Measurements from ENCODE around the gene RMP24.

RMP24 gene

DNA sequence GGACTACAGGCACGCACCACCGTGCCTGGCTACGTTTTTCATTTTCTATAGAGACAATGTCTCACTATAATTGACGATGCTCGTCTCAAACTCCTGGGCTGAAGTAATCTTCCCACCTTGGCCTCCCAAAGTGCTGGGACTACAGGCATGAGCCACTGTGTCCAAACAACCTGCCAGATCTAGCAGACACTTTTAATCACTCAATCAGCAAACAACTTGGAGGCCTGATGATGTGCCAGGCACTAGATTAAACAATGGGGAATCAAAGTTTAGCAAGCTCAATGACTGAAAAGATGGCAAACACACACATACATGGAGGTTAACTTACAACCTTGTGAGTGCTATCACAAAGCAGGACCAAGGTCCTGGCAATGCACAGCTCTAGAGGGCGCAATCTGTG is 29.8 kb upstream of the RMP24 start:
- Mint-ChIP-seq H3K27me3 (ENCODE audit: insufficient read depth, low read depth, poor library complexity) (no peaks in the 10 kb centered on the region), H3K4me3 (no peak overlapping the region), H3K9me3 (no peaks in the 10 kb centered on the region), H3K4me1 (peaks cover 18% of the 10 kb centered on the region), H3K36me3 (ENCODE audit: low read depth) (peaks cover 29% of the 10 kb centered on the region), H3K27ac (no peak overlapping the region)
- DNase-seq (ENCODE audit: low spot score), result no peak
- Histone ChIP-seq H3K4me2 (no peak overlapping the region), H3K27ac (ENCODE audit: low read depth) (no peak overlapping the region), H3K9me2 (ENCODE audit: insufficient read depth) (no peaks in the 10 kb centered on the region), H3K27me3 (ENCODE audit: insufficient read depth) (no peaks in the 10 kb centered on the region), H3K4me3 (no peak overlapping the region), H4K20me1 (replicated peaks; ENCODE audit: insufficient read depth) (no peaks in the 10 kb centered on the region), H3K36me3 (ENCODE audit: insufficient read depth) (peaks cover 29% of the 10 kb centered on the region; the same call in 1 of the 2 replicates), H2AFZ (no peak overlapping the region), H3F3A (replicated peaks; ENCODE audit: low read depth) (no peaks in the 10 kb centered on the region), H3K4me1 (ENCODE audit: insufficient read depth) (peaks cover 14% of the 10 kb centered on the region), H3K79me2 (replicated peaks; ENCODE audit: insufficient read depth) (peaks cover 24% of the 10 kb centered on the region)
- ATAC-seq, result no peak
- TF ChIP-seq, protein P1, sequence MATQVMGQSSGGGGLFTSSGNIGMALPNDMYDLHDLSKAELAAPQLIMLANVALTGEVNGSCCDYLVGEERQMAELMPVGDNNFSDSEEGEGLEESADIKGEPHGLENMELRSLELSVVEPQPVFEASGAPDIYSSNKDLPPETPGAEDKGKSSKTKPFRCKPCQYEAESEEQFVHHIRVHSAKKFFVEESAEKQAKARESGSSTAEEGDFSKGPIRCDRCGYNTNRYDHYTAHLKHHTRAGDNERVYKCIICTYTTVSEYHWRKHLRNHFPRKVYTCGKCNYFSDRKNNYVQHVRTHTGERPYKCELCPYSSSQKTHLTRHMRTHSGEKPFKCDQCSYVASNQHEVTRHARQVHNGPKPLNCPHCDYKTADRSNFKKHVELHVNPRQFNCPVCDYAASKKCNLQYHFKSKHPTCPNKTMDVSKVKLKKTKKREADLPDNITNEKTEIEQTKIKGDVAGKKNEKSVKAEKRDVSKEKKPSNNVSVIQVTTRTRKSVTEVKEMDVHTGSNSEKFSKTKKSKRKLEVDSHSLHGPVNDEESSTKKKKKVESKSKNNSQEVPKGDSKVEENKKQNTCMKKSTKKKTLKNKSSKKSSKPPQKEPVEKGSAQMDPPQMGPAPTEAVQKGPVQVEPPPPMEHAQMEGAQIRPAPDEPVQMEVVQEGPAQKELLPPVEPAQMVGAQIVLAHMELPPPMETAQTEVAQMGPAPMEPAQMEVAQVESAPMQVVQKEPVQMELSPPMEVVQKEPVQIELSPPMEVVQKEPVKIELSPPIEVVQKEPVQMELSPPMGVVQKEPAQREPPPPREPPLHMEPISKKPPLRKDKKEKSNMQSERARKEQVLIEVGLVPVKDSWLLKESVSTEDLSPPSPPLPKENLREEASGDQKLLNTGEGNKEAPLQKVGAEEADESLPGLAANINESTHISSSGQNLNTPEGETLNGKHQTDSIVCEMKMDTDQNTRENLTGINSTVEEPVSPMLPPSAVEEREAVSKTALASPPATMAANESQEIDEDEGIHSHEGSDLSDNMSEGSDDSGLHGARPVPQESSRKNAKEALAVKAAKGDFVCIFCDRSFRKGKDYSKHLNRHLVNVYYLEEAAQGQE (IDR thresholded peaks at IDR 0.05; ENCODE audit: unreplicated experiment), result no peak
- TF ChIP-seq JUNB (IDR thresholded peaks at IDR 0.05; ENCODE audit: unreplicated experiment) (no peak), ZNF114 (CRISPR knock-in tag; IDR thresholded peaks at IDR 0.05) (no peak), STAT1 (IDR thresholded peaks at IDR 0.05; ENCODE audit: unreplicated experiment) (no peak), EZH2 (IDR thresholded peaks at IDR 0.05; ENCODE audit: low read depth, unreplicated experiment) (no peak), EZH2phosphoT487 (IDR thresholded peaks at IDR 0.05; ENCODE audit: unreplicated experiment) (no peak)
- TF ChIP-seq, protein P2, sequence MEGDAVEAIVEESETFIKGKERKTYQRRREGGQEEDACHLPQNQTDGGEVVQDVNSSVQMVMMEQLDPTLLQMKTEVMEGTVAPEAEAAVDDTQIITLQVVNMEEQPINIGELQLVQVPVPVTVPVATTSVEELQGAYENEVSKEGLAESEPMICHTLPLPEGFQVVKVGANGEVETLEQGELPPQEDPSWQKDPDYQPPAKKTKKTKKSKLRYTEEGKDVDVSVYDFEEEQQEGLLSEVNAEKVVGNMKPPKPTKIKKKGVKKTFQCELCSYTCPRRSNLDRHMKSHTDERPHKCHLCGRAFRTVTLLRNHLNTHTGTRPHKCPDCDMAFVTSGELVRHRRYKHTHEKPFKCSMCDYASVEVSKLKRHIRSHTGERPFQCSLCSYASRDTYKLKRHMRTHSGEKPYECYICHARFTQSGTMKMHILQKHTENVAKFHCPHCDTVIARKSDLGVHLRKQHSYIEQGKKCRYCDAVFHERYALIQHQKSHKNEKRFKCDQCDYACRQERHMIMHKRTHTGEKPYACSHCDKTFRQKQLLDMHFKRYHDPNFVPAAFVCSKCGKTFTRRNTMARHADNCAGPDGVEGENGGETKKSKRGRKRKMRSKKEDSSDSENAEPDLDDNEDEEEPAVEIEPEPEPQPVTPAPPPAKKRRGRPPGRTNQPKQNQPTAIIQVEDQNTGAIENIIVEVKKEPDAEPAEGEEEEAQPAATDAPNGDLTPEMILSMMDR (conservative IDR thresholded peaks at IDR 0.05; ENCODE audit: low read depth in 2 of 2), result peak in 1 of 2 experiments; percentile 26; a peak in 2 of 4 replicates

DNA sequence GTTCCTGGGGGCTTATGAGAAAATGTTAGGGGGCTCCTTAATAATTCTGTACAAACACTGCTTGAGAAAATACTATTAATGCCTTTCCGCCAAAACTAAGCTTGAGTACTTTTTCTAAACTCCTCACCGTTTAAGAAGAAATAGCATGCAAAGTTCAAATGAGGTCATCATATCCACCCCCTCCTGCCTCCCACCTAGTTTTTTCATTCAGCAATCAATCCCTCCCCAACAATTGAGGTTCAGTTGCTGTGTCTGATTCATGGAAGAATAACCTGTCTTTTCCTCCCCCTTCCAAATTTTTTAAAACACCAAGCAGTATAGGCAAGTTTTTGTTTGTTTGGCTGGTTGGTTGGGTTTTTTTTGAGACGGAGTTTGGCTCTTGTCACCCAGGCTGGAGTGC is 24.4 kb upstream of the RMP24 start:
- Histone ChIP-seq H3K4me3 (peak overlapping the region; percentile 5; the same call in 1 of the 2 replicates), H3K4me2 (peak overlapping the region; percentile 94; the same call in 1 of the 2 replicates), H3K9me2 (ENCODE audit: insufficient read depth) (no peaks in the 10 kb centered on the region; the same call in 1 of the 2 replicates), H3K79me2 (replicated peaks; ENCODE audit: insufficient read depth) (peaks cover 44% of the 10 kb centered on the region), H3F3A (replicated peaks; ENCODE audit: low read depth) (no peaks in the 10 kb centered on the region), H4K20me1 (replicated peaks; ENCODE audit: insufficient read depth) (no peaks in the 10 kb centered on the region), H3K27me3 (ENCODE audit: insufficient read depth) (no peaks in the 10 kb centered on the region), H3K27ac (ENCODE audit: low read depth) (no peak overlapping the region), H3K4me1 (ENCODE audit: insufficient read depth) (peaks cover 15% of the 10 kb centered on the region), H2AFZ (no peak overlapping the region), H3K36me3 (ENCODE audit: insufficient read depth) (peaks cover 13% of the 10 kb centered on the region; the same call in 1 of the 2 replicates)
- H3K4me1 Mint-ChIP-seq, result peaks cover 21% of the 10 kb centered on the region; the same call in 2 of the 3 replicates
- H3K9me3 Mint-ChIP-seq, result peaks cover 7% of the 10 kb centered on the region; the same call in 1 of the 3 replicates
- peaks cover 3% of the 10 kb centered on the region for H3K27me3 Mint-ChIP-seq (ENCODE audit: insufficient read depth, low read depth, poor library complexity)
- DNase-seq (ENCODE audit: low spot score), result no peak
- no peak for ATAC-seq
- peaks cover 17% of the 10 kb centered on the region for H3K36me3 Mint-ChIP-seq (ENCODE audit: low read depth)
- no peak overlapping the region for H3K4me3 Mint-ChIP-seq
- no peak overlapping the region for H3K27ac Mint-ChIP-seq
- TF ChIP-seq ZNF331 (CRISPR knock-in tag; IDR thresholded peaks at IDR 0.05; ENCODE audit: low read depth), result no peak
- TF ChIP-seq, protein P3, sequence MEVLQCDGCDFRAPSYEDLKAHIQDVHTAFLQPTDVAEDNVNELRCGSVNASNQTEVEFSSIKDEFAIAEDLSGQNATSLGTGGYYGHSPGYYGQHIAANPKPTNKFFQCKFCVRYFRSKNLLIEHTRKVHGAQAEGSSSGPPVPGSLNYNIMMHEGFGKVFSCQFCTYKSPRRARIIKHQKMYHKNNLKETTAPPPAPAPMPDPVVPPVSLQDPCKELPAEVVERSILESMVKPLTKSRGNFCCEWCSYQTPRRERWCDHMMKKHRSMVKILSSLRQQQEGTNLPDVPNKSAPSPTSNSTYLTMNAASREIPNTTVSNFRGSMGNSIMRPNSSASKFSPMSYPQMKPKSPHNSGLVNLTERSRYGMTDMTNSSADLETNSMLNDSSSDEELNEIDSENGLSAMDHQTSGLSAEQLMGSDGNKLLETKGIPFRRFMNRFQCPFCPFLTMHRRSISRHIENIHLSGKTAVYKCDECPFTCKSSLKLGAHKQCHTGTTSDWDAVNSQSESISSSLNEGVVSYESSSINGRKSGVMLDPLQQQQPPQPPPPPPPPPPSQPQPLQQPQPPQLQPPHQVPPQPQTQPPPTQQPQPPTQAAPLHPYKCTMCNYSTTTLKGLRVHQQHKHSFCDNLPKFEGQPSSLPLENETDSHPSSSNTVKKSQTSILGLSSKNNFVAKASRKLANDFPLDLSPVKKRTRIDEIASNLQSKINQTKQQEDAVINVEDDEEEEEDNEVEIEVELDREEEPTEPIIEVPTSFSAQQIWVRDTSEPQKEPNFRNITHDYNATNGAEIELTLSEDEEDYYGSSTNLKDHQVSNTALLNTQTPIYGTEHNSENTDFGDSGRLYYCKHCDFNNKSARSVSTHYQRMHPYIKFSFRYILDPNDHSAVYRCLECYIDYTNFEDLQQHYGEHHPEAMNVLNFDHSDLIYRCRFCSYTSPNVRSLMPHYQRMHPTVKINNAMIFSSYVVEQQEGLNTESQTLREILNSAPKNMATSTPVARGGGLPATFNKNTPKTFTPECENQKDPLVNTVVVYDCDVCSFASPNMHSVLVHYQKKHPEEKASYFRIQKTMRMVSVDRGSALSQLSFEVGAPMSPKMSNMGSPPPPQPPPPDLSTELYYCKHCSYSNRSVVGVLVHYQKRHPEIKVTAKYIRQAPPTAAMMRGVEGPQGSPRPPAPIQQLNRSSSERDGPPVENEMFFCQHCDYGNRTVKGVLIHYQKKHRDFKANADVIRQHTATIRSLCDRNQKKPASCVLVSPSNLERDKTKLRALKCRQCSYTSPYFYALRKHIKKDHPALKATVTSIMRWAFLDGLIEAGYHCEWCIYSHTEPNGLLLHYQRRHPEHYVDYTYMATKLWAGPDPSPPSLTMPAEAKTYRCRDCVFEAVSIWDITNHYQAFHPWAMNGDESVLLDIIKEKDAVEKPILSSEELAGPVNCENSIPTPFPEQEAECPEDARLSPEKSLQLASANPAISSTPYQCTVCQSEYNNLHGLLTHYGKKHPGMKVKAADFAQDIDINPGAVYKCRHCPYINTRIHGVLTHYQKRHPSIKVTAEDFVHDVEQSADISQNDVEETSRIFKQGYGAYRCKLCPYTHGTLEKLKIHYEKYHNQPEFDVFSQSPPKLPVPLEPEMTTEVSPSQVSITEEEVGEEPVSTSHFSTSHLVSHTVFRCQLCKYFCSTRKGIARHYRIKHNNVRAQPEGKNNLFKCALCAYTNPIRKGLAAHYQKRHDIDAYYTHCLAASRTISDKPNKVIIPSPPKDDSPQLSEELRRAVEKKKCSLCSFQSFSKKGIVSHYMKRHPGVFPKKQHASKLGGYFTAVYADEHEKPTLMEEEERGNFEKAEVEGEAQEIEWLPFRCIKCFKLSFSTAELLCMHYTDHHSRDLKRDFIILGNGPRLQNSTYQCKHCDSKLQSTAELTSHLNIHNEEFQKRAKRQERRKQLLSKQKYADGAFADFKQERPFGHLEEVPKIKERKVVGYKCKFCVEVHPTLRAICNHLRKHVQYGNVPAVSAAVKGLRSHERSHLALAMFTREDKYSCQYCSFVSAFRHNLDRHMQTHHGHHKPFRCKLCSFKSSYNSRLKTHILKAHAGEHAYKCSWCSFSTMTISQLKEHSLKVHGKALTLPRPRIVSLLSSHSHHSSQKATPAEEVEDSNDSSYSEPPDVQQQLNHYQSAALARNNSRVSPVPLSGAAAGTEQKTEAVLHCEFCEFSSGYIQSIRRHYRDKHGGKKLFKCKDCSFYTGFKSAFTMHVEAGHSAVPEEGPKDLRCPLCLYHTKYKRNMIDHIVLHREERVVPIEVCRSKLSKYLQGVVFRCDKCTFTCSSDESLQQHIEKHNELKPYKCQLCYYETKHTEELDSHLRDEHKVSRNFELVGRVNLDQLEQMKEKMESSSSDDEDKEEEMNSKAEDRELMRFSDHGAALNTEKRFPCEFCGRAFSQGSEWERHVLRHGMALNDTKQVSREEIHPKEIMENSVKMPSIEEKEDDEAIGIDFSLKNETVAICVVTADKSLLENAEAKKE (CRISPR knock-in tag; IDR thresholded peaks at IDR 0.05), result no peak

All from GM23338 (cell line).